GM12878 (cell line): Measurements from ENCODE around the gene LIN52. TPM values are rescaled to one million over a fixed set of nuclear protein-coding genes. Genes with fewer than 3 reads are reported as not detected.

ENCODE experiments used
- ATAC-seq: fragments of 200-7000 bp; cut with Tn5 transposase; 3 replicates; pipeline ENCODE4 v1.9.1; 2020; ENCODE audit warnings: mild to moderate bottlenecking, moderate library complexity
- BruUV-seq: library from RNA; stranded (reverse); fragments of 400-500 nt; replicated peaks from 2 replicates; lab custom pipeline; 2021; lab: Mats Ljungman, UMichigan
- CTCF ChIA-PET: fragments of 300-600 bp; sonication (Branson Sonifier 250); formaldehyde crosslinking; extraction: SDS; loops from one replicate; lab custom pipeline; 2021; ENCODE audit warnings: inconsistent platforms; lab: Yijun Ruan, JAX
- POLR2A ChIA-PET: fragments of 350-600 bp; formaldehyde crosslinking; extraction: SDS; loops from one replicate; lab custom pipeline; 2021; ENCODE audit warnings: inconsistent platforms; lab: Charles Lee
- RAD21 ChIA-PET: fragments of 300-600 bp; sonication (Branson Sonifier 250); formaldehyde crosslinking; loops from one replicate; lab custom pipeline; 2023; ENCODE audit warnings: antibody characterized with exemption; ENCODE audit not compliant: unreplicated experiment; lab: Charles Lee
- SMC1A ChIA-PET: fragments of 300-600 bp; sonication (Branson Sonifier 250); formaldehyde crosslinking; loops from one replicate; lab custom pipeline; 2023; ENCODE audit not compliant: unreplicated experiment, uncharacterized antibody; lab: Charles Lee
- DNase-seq: peaks from one replicate; pipeline ENCODE4 v3.0.0-alpha.2; 2011; ENCODE audit warnings: low read depth, low spot score
- FAIRE-seq: peaks from 3 replicates; lab custom pipeline; 2011; peaks lifted over from hg19 to GRCh38; lab: Jason Lieb, UNC
- H2AFZ ChIP-seq: 2 replicates; pipeline ENCODE4 v1.6.0; 2011; ENCODE audit warnings: low read depth, low read length, control low read depth; ENCODE audit not compliant: control insufficient read depth
- H3K27ac ChIP-seq: 2 replicates; pipeline ENCODE4 v1.5.1; 2011; ENCODE audit warnings: control low read depth; ENCODE audit not compliant: control insufficient read depth, insufficient read depth
- H3K27me3 ChIP-seq, 2 experiments: replicated peaks in 1 of 2; 2 replicates each; pipeline versions ENCODE4 v1.6.0 to v1.6.1; 2011; ENCODE audit warnings: low read length in 1 of 2; ENCODE audit not compliant: control insufficient read depth in 2 of 2, insufficient read depth in 2 of 2
- H3K36me3 ChIP-seq, 2 experiments: 2 replicates each; pipeline ENCODE4 v1.5.1; 2011; ENCODE audit warnings: low read length in 1 of 2; ENCODE audit not compliant: control insufficient read depth in 2 of 2, insufficient read depth in 2 of 2
- H3K4me1 ChIP-seq: 2 replicates; pipeline ENCODE4 v1.6.1; 2011; ENCODE audit warnings: mild to moderate bottlenecking, low read length, moderate library complexity, mixed read lengths; ENCODE audit not compliant: control insufficient read depth, insufficient read depth
- H3K4me2 ChIP-seq: 2 replicates; pipeline ENCODE4 v1.6.0; 2011; ENCODE audit warnings: control low read depth; ENCODE audit not compliant: control insufficient read depth, insufficient read depth
- H3K4me3 ChIP-seq: fragments of 200-600 bp; sonication (generic); 2 replicates; pipeline ENCODE4 v1.5.1; 2016
- H3K79me2 ChIP-seq: 2 replicates; pipeline ENCODE4 v1.6.0; 2011; ENCODE audit warnings: low read length; ENCODE audit not compliant: control insufficient read depth, insufficient read depth
- H3K9ac ChIP-seq: 2 replicates; pipeline ENCODE4 v1.8.0; 2011; ENCODE audit warnings: low read length, control low read depth, mixed read lengths; ENCODE audit not compliant: control insufficient read depth, insufficient read depth
- H3K9me3 ChIP-seq: replicated peaks from 3 replicates; pipeline ENCODE4 v1.5.1; 2011; ENCODE audit warnings: mild to moderate bottlenecking, low read length; ENCODE audit not compliant: control insufficient read depth, insufficient read depth
- H4K20me1 ChIP-seq: 2 replicates; pipeline ENCODE4 v1.6.0; 2011; ENCODE audit not compliant: control insufficient read depth, insufficient read depth
- ASH2L ChIP-seq: fragments of 300-600, 200-600 bp; sonication (generic); IDR thresholded peaks from 2 replicates; pipeline ENCODE4 v1.6.1; 2017; ENCODE audit warnings: low read depth, mild to moderate bottlenecking, borderline replicate concordance
- DPF2 ChIP-seq: fragments of 450-650 bp; IDR thresholded peaks from 2 replicates; pipeline ENCODE4 v1.6.1; 2017; ENCODE audit warnings: mild to moderate bottlenecking
- E4F1 ChIP-seq: fragments of 450-650 bp; IDR thresholded peaks from 2 replicates; pipeline ENCODE4 v1.6.1; 2018; ENCODE audit warnings: borderline replicate concordance, mild to moderate bottlenecking; ENCODE audit not compliant: partially characterized antibody
- HDAC6 ChIP-seq: fragments of 200-600 bp; sonication (generic); IDR thresholded peaks from one replicate; pipeline ENCODE4 v1.8.0; 2017; ENCODE audit warnings: antibody characterized with exemption; ENCODE audit not compliant: unreplicated experiment
- PKNOX1 ChIP-seq: fragments of 450-650 bp; IDR thresholded peaks from 2 replicates; pipeline ENCODE4 v1.6.1; 2016; ENCODE audit warnings: mild to moderate bottlenecking
- SIX5 ChIP-seq: IDR thresholded peaks from 2 replicates; pipeline ENCODE4 v1.6.1; 2011; ENCODE audit warnings: mild to moderate bottlenecking, low read depth, low read length, moderate library complexity; ENCODE audit not compliant: severe bottlenecking
- WGBS: methylation state at CpG from one replicate; pipeline ENCODE4 v1.1.6; 2016; ENCODE audit warnings: low lambda C conversion rate; ENCODE audit not compliant: insufficient replicate concordance, insufficient coverage; ENCODE audit errors: missing lambda C conversion rate; 5-methylcytosine and 5-hydroxymethylcytosine counted together
- in situ Hi-C: fragments of 300-500 bp; cut with MboI; formaldehyde crosslinking; loops from 9 replicates; pipeline ENCODE4 v1.14.3; 2018; ENCODE audit warnings: mixed read lengths
- intact Hi-C: fragments of 100-400 bp; cut with micrococcal nuclease; formaldehyde crosslinking; loops from one replicate; pipeline ENCODE4 v1.14.2; 2022; ENCODE audit not compliant: unreplicated experiment
- polyA plus RNA-seq, 11 experiments: library from polyadenylated mRNA; depleted of rRNA in 4 of 11; unstranded in 6 of 11; stranded (reverse) in 5 of 11; fragments of >200 nt; fragmentation: Nextera tagmentation in 4 of 11; fragmentation: Illumina TruSeq in 1 of 11; extraction: Ambion mirVana in 4 of 11; extraction: Trizol in 1 of 11; gene quantifications; 1 replicate in 1 of 11; 2 replicates in 10 of 11; pipeline versions ENCODE4 v1.2.1 to v1.2.3, GENCODE V29; 2011 to 2016; ENCODE audit warnings: inconsistent platforms in 2 of 11, missing spikeins in 2 of 11, low read depth in 1 of 11
- total RNA-seq, 4 experiments: library from RNA; depleted of rRNA in 3 of 4; stranded (reverse); fragments of >200 nt in 3 of 4; fragmentation: Illumina TruSeq in 1 of 4; extraction: Trizol in 1 of 4; gene quantifications; 2 replicates each; pipeline versions ENCODE4 v1.2.1 to v1.2.3, GENCODE V29; 2013 to 2021

Gene LIN52
- total and polyA plus RNA-seq, 10 of the 15 experiments (the other 5 are each of a cell fraction or from before 2014, with no cell fraction given): 13.3 to 30.9 (median 19.9) TPM

GRCh38 chr14:74155287-74155686 lies 70.5 kb downstream of the LIN52 start:
- Histone ChIP-seq H3K4me1 (no peaks in the 10 kb centered on the region), H3K27ac (no peak overlapping the region), H3K79me2 (no peaks in the 10 kb centered on the region), H2AFZ (no peak overlapping the region), H3K36me3 (no peaks in the 10 kb centered on the region), H3K9me3 (no peaks in the 10 kb centered on the region), H3K27me3 (no peaks in the 10 kb centered on the region), H4K20me1 (no peaks in the 10 kb centered on the region), H3K4me3 (no peak overlapping the region), H3K4me2 (no peak overlapping the region), H3K9ac (no peak overlapping the region)
- POLR2A ChIA-PET: no interaction called here
- in situ Hi-C loops: no loop called here
- RAD21 ChIA-PET: no interaction called here
- SMC1A ChIA-PET: no interaction called here
- intact Hi-C loops: no loop called here
- DNase-seq (no peak), FAIRE-seq (no peak), ATAC-seq (no peak)
- CTCF ChIA-PET: no interaction called here
- BruUV-seq: no TSS peak
- 92% methylated on average over 6 of the region's 6 CpGs for WGBS
- TF ChIP-seq DPF2 (no peak), HDAC6 (no peak), E4F1 (no peak)

GRCh38 chr14:74155749-74156148 lies 71.0 kb downstream of the LIN52 start:
- RAD21 ChIA-PET: no interaction called here
- H3K27ac ChIP-seq: no peak overlapping the region
- 100% methylated on average over 1 of the region's 1 CpG for WGBS
- no peak for FAIRE-seq
- SMC1A ChIA-PET: no interaction called here
- H3K27me3 ChIP-seq: no peaks in the 10 kb centered on the region
- H3K9me3 ChIP-seq: no peaks in the 10 kb centered on the region
- DNase-seq: no peak
- H2AFZ ChIP-seq: no peak overlapping the region
- no peak for ATAC-seq
- no peaks in the 10 kb centered on the region for H3K4me1 ChIP-seq
- in situ Hi-C loops (no loop called here), intact Hi-C loops (no loop called here)
- TF ChIP-seq ASH2L (no peak), PKNOX1 (no peak), SIX5 (no peak)
- no peak overlapping the region for H3K4me3 ChIP-seq
- CTCF ChIA-PET: no interaction called here
- H3K36me3 ChIP-seq: no peaks in the 10 kb centered on the region
- no TSS peak for BruUV-seq
- H3K9ac ChIP-seq: no peak overlapping the region
- no peaks in the 10 kb centered on the region for H3K79me2 ChIP-seq
- POLR2A ChIA-PET: no interaction called here
- H3K4me2 ChIP-seq: no peak overlapping the region
- H4K20me1 ChIP-seq: no peaks in the 10 kb centered on the region
